Sciatic nerve (tissue), 2 donors: ENCODE results near the gene LMF2. TPM values are rescaled to one million over a fixed set of nuclear protein-coding genes. Genes with fewer than 3 reads are reported as not detected.
"Not testable (repeated sequence)": the region's sequence is repeated elsewhere in the genome, so short reads cannot be mapped to it uniquely, and the experiment has no call there.

Source experiments
- ATAC-seq: fragments of 200-7000 bp; cut with Tn5 transposase; one replicate; pipeline ENCODE4 v1.9.1; 2020; ENCODE audit warnings: mild to moderate bottlenecking, moderate library complexity
- DNase-seq: peaks from one replicate; pipeline ENCODE4 v3.0.0-alpha.2; 2020; ENCODE audit warnings: low spot score
- intact Hi-C: fragments of 100-400 bp; cut with DNase I; formaldehyde crosslinking; loops from one replicate; pipeline ENCODE4 v1.14.2; 2022
- total RNA-seq: library from RNA; stranded (reverse); fragmentation: NEBNext Ultra II Directional; extraction: Animal tissue kit (Norgen Biotek cat#: 25700); gene quantifications from one replicate; pipeline ENCODE4 v1.2.1, GENCODE V29; 2021
- donor health status: DM: no; HTN: no; CAD: no.
- donor health status: DM: no; HTN: no; CAD: no.

Gene LMF2, protein sequence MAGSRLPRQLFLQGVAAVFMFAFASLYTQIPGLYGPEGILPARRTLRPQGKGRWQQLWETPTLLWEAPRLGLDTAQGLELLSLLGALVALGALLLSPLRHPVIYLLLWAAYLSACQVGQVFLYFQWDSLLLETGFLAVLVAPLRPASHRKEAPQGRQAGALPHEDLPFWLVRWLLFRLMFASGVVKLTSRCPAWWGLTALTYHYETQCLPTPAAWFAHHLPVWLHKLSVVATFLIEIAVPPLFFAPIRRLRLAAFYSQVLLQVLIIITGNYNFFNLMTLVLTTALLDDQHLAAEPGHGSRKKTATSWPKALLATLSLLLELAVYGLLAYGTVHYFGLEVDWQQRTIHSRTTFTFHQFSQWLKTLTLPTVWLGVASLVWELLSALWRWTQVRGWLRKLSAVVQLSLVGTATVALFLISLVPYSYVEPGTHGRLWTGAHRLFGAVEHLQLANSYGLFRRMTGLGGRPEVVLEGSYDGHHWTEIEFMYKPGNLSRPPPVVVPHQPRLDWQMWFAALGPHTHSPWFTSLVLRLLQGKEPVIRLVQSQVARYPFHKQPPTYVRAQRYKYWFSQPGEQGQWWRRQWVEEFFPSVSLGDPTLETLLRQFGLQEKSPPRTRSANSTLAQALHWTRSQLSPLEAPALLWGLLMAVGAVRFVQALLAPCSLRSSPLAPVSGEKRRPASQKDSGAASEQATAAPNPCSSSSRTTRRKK
- 48.4 TPM for total RNA-seq

GRCh38 chr22:50507421-50507990 is at the start of gene LMF2:
Gene LMF2 (minus strand): TSS chr22:50507702. CDS start chr22:50507675, 27 bp downstream.
- peak; percentile 83 for ATAC-seq
- intact Hi-C loops, result loop anchor here (10.0 kb wide), 1 partner anchor 263 kb away; the partner anchor contains the start of gene TUBGCP6
- DNase-seq, result peak; percentile 95

GRCh38 chr22:50556703-50557102 is 49.2 kb upstream of the LMF2 start:
- intact Hi-C loops, result no loop called here
- ATAC-seq, result no peak
- no peak for DNase-seq

GRCh38 chr22:50553310-50553709 is 45.8 kb upstream of the LMF2 start:
- intact Hi-C loops, result no loop called here
- no peak for DNase-seq
- no peak for ATAC-seq

GRCh38 chr22:50551160-50551752 is 43.8 kb upstream of the LMF2 start:
- ATAC-seq (no peak), DNase-seq (no peak)
- intact Hi-C loops, result no loop called here

GRCh38 chr22:50550395-50550794 is 42.9 kb upstream of the LMF2 start:
- DNase-seq (no peak), ATAC-seq (no peak)
- intact Hi-C loops, result no loop called here

- intact Hi-C loops, result no loop called here
- DNase-seq (no peak), ATAC-seq (no peak)
Measured at GRCh38 chr22:50548921-50549790, 41.7 kb upstream of the LMF2 start.

- ATAC-seq, result no peak
- DNase-seq, result no peak
- intact Hi-C loops, result no loop called here
Measured at GRCh38 chr22:50548040-50548920, 40.8 kb upstream of the LMF2 start.

- intact Hi-C loops, result no loop called here
Measured at GRCh38 chr22:50547263-50547985, 39.9 kb upstream of the LMF2 start.

DNA sequence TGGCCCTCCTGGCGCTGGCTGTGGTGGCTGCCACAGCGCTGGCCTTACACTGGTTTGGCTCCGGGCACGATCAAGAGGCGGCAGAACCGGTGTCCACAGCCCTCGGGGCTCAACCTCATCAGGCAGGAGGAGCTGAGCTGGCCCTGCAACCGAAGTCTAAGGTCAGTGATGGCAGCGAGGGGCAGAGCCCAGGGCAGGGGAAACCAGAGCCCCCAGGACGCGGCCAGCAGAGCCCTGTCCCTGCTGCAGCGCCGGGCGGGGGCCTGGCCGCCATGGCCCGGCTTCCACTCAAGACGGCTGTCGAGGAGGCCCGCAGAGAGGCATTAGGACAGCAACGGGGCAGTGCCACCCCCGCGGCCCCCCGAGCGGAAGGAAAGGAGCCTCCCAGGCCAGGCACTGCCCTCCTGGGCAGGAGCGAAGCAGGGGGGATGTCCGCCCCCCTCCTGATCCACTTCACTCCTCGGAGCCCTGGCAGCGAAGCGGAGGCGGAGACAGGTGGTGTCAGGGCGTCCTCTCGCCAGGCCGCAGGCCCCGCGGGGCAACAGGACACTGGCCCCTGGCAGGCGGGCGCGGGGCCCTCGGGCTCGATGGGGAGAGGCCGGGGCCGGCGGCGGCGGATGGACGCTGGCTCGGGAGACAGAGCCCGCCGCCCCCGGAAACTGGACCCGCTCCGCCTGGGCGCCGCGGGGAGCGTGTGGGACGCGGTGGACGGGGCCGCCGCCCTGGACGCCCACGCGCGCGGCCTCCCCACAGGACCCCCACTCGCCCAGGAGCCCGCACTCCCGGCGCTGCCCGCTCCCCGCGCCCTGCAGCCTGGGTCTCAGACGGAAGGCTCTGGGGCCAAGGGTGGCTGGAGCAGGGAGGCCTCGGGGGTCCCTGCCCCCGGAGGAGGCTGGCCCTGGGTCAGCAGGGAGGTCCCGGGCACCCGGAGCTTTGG is 39.1 kb upstream of the LMF2 start:
- intact Hi-C loops, result no loop called here
- DNase-seq (no peak), ATAC-seq (no peak)

More at GRCh38 chr22:50547263-50547985, 39.9 kb upstream of the LMF2 start:
- no peak for DNase-seq
- no peak for ATAC-seq

DNA sequence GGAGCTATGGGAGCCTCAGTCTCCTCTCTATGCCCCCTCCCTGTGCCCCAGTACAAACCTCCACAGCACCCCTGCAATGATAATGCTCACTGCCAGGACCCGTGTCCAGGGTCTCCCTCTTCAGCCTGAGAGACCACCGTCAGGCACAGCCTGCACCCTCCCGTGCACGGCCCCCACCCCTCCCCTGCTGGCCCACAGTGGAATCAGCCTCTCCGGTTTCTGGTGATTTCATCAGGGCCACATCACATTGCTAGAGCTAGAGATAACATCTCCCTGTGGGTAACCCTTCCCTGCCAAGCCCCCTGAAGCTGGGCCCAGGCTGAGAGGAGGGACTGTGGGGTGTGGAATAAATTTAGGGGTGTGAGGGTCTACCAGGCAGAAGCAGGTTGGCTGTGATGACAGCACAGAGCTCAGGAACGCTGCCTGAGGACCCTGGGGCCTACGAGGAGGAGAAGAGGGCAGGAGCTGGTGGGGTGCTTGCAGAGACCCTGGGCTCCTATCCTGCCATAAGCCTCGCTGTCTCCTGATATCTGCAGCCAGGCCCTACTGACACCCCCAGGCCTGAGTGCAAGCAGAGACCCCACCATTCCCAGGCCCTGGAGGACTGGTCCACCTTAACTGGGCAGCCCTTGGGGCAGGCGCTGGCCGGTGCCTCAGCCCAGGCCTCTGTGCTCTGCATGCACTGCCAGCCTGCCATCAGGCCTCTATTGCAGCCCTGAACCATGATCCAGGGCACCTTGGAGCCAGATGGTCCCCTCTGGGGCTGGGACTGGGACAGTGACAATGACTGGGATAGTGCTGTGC is 38.2 kb upstream of the LMF2 start, which contains the start of gene KLHDC7B:
Gene KLHDC7B (plus strand): TSS at position 378 of the 804 bp plus-strand sequence. CDS start 345 bp downstream, at position 723.
- ATAC-seq (peak; percentile 4), DNase-seq (no peak)
- intact Hi-C loops, result no loop called here

GRCh38 chr22:50544746-50545253 is 37.3 kb upstream of the LMF2 start:
- no peak for ATAC-seq
- intact Hi-C loops, result no loop called here

DNA sequence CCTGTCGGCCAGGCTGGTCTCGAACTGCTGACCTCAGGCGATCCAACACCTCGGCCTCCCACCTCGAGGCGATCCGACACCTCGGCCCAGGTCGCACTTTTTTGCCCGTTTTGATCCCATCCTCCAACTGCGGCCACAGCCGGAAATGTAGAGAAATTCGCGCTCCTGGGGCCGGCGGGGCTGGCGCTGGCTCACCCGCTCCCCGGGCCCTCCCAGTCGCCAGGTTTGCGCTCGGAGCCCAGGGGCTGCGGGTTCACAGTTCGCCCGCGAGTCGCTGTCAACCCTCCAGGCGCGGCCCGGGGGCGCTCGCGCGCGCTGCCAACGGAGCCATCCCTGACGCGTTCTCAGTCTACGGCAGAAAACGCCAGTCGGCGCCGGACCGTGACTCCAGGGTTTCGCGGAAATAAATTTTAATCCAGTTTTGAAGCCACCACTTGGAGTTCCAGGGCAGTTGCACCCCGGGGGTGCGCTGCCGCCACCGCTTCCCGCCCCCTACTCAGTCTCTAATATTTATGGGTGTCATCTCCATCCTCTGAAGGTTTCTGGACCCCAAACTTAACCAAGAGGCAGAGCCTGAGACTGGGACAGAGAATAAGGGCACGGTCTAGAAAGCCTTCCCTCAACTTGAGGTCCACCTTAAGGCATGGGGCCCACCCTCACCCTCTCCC is 36.7 kb upstream of the LMF2 start:
- intact Hi-C loops, result no loop called here
- peak; percentile 84 for DNase-seq

More at GRCh38 chr22:50544746-50545253, 37.3 kb upstream of the LMF2 start:
- no peak for DNase-seq

DNA sequence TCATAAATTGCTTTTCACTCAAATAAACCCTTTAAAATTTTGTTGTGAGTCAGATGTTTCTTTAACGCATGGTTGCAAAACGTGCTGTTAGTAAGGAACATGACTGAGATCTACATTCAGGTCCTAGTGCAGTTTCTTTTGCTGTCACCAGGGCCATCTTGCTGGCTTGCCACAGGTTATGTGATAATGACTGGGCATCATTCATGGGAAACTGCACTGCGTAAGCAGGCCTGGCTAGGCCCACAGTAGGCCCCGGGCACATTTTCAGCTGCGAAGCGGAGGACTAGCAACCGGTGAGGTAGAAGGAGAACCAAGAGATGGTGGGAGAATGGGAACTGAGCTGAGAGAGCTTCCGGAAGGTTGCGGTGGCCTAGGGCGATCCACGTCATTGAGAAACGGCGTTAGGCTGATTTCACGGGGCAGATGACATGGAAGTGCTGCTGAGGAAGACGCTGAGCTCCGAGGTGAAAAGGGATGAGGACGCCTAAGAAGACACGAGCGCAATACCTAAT is 35.0 kb upstream of the LMF2 start:
- DNase-seq (peak; percentile 65), ATAC-seq (no peak)
- intact Hi-C loops, result no loop called here

More for the DNA sequence above, 36.7 kb upstream of the LMF2 start:
- ATAC-seq, result peak; percentile 48

DNA sequence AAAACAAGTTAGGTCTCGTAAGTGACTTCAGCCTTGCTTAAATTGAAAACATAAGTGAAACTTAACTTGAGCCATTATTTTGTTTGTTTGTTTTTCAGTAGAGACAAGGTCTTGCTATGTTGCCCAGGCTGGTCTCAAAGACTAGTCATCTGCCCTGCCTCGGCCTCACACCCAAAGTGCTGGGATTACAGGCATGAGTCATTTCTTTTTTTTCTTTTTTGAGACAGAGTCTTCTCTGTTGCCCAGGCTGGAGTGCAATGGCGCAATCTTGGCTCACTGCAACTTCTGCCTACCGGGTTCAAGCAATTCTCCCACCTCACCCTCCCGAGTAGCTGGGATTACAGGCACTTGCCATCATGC is 34.1 kb upstream of the LMF2 start:
- intact Hi-C loops, ATAC-seq, DNase-seq: not testable (repeated sequence)
